ENCODE results near the gene CCDC127.

The CCDC127 gene

DNA sequence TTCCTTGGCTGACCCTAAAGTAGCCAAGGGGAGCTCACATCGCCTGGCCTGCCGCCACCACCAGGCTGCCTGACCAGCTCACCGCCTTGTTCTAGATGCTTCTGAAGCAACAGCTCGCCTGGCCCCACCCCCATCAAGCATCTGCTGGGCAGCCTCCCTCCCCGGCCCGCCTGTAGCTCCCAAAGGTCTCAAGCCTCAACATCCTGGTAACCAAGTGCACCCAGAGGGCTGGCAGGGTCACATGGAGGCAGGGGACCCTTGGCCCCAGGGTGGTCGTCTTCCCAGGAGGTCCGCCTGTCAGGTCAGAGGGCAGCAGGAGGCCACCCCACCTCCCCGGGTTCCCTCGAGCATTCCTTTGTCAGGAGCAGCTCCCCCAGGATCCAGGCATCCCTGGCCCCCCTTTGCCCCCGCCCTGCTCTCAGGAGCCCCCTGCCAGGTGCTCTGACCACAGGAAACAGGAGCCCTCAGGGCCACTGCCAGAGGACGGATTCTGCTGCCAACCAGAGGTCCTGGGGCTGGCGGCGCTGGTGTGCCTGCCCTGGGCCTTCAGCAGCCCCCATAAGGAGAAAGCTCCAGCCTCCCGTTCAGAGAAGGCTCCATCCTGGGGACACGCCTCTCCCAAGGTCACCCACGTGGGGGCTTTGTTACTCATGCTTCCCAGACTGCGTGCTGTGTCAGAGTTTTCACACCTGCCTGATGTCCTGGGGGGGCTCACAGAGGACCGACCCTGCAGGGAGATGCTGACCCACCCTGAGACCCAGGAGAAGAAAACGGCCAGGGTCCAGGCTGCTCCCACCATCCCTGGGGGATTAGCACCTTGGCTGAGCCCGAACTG lies 30.1 kb downstream of the CCDC127 start:
- no peak for DNase-seq

- no peak for DNase-seq
Measured at GRCh38 chr5:187042-187431, 30.9 kb downstream of the CCDC127 start.

DNA sequence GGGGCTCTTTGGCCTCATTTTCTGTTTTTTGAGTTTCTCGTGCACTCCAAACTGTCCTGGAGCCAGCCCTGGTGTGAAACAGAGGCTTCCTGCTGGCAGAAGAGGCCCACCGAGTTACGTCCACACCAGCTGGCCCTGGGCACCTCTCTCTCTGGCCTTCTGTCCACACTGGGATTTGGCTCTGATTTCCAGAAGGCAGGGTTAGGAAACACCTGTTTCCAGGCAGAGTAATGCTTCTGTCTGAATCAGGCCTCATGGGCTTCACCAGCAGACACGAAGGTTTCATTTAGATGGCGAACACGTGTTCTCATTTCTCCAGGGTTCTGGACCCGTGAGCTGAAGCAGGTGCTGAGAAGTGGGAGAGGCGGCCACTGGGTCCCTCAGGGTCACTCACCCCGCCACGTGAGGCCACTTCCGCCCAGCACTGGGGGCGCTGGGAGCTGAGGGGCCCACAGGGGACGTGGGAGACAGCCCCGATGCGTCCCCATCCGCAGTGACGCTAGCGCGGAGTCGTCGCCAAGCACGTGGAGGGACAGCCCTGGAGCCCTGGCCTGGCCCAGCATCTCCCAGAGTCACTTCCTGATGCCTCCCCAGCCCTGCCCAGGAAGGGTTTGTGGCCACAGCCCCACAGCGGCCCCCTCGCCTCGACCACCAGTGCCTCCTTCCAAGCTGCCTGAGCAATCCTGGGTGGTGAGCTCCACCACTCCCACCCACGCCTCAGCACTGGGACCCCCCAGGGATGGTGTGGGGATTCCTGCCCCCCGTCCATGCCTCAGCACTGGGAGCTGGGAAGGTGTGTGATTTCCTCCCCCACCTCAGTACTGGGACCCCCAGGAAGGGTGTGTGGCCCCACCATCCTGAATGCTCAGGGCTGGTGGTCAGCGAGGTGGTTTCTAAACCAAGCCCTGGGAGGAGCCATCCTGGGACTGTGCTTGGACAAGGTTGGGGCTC lies 31.6 kb downstream of the CCDC127 start:
- no peak for DNase-seq

- no peak for DNase-seq
Measured at GRCh38 chr5:185095-186070, 32.6 kb downstream of the CCDC127 start.

GRCh38 chr5:184471-184870 lies 33.5 kb downstream of the CCDC127 start:
- no peak for DNase-seq

GRCh38 chr5:182126-182525 lies 35.8 kb downstream of the CCDC127 start:
- no peak for DNase-seq

DNA sequence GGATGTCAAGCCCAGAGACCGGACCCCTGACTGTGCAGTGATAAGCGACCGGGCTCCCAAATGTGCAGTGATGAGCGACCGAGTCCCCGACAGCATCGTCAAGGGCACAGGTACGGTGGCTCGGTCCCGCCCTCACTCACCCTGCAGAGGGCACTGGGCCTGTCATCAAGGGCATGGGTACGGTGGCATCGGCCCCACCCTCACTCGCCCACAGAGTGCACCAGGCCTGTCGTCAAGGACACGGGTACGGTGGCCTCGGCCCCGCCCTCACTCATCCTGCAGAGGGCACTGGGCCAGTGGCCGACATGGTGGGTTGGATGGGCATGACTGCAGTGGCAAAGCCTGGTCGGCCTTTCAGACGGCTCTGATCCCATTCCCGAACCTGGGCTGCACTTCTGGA lies 36.4 kb downstream of the CCDC127 start:
- no peak for DNase-seq

- DNase-seq: no peak
Measured at GRCh38 chr5:181160-181559, 36.8 kb downstream of the CCDC127 start.

DNA sequence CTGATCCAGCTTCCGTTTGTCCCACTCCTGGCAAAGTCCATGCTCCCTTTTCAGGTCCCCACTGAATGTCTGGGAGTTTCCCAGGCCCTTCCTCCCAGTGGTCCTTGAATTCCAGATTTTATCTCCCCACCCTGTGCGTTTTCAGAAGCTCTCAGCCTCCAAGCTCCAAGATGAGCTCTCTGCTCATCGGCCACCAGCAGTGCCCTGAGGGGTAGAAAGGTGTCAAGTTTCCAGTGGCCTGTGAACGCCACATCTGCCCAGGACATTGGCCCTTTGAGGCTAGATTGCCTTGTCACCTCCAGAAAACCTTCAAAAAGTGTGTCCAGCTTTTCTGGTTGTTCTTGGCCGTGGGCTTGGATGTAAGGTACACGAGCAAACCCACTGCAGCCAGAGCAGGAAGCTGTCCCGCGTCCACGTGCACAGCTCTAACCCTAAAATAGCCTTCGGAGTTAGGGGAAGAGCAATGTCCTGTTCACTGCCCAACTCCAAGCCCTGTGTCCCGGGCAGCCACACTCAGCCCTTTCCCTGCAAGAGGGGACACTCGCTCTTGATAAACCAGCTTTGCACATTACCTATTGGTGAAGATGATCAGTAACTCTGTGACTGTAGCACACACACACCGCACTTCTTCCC lies 37.6 kb downstream of the CCDC127 start:
- DNase-seq: no peak

GRCh38 chr5:179401-179800 lies 38.6 kb downstream of the CCDC127 start:
- no peak for DNase-seq

DNA sequence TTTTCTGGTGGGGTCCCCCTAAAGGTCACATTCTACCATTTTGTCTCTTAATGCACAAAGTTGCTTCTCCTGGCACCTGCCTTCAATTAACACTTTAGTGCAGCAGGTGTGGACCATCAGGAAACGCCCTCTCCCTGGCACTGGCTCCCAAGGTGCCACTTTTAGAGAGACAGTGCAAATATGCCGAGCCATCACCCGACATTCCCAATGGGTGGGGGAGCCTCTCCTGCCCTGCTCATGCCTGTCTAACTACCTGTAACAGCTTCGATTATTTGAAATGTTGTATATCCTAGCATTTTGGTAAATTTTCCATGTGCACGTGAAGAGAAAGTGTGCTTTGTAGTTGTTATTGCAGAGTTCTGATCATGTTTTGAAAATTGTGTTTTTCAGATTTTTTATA lies 39.8 kb downstream of the CCDC127 start:
- DNase-seq: no peak

- no peak for DNase-seq
Measured at GRCh38 chr5:176296-176823, 41.6 kb downstream of the CCDC127 start.

DNA sequence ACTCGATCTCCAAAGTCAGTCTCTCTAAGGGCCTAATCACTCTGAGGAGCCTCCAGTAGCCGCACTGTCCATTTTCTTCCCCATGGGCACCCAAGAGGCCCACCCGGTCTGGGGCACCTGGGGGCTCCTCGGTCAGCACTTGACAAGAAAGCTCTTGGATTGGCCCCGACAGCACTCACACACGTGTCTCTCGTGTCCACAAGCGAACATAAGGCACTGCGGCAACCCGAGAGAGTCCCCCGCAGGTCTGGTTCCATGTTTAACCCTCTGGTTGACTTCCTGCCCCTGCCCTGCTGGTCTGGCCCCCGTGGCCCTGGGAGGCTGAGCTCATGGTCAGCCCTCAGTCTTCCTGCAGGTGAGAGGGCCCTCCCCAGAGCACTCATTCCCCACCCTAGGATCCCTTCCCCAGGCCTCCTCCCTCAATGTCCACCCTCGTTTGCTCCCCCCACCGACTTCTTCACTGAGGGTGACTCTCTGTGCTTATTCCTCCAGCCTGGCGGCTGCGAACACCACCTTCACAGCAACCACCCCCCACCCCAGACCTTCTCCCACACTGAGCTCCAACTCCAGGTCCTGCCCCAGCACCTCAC lies 43.0 kb downstream of the CCDC127 start:
- no peak for DNase-seq

GRCh38 chr5:174291-174600 lies 43.7 kb downstream of the CCDC127 start:
- DNase-seq: no peak

- no peak for DNase-seq
Measured at GRCh38 chr5:173392-174290, 44.3 kb downstream of the CCDC127 start.

DNA sequence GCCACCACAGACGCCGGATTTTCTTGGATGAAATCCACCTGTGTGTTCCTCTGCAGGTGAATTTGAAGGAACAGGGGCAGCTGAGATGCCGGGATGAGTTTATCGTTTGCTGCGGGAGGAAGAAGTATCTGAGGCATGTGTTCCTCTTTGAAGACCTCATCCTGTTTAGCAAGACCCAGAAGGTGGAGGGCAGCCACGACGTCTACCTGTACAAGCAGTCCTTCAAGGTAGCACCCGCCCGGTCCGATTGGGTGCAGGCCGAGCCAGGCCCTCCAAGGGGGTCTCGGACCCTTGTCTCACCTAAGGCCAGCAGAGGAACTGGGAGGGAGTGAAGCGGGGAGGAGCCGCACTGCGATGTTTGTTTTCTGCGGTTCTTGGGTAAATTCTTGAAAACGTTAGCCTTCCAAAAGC lies 45.1 kb downstream of the CCDC127 start:
- no peak for DNase-seq

- no peak for DNase-seq
Measured at GRCh38 chr5:172421-172820, 45.5 kb downstream of the CCDC127 start.

GRCh38 chr5:171801-172331 lies 46.1 kb downstream of the CCDC127 start:
- DNase-seq: no peak

DNA sequence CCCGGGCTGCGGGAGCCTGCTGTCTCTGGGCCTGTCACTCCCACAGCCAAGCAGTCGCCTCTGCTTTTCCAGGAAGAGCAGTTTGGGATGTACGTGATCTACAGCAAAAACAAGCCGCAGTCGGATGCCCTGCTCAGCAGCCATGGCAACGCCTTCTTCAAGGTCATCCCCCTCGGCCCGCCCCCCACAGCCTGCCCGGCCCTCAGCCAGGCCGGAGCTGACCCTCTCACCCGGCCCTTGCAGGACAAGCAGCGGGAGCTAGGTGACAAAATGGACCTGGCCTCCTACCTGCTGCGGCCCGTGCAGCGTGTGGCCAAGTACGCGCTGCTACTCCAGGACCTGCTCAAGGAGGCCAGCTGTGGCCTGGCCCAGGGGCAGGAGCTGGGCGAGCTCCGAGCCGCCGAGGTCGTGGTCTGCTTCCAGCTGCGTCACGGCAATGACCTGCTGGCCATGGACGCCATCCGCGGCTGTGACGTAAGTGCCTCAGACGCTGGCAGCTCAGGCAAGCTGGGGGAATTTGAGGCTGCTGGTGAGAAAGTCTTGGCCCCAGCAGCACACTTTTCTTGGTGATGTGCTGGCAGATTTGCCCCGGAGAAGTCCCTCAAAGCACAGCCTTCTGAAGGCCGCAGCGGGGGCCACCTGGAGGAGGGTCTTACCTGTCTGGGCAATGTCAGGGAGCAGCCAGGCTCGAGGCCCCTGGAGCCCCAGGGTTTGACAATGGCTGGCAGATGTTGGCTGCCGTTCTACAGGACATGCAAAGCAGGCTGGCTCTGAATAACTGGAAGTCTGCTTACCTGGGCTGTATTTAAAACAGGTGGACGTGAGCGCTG lies 46.8 kb downstream of the CCDC127 start:
- DNase-seq: no peak

DNA sequence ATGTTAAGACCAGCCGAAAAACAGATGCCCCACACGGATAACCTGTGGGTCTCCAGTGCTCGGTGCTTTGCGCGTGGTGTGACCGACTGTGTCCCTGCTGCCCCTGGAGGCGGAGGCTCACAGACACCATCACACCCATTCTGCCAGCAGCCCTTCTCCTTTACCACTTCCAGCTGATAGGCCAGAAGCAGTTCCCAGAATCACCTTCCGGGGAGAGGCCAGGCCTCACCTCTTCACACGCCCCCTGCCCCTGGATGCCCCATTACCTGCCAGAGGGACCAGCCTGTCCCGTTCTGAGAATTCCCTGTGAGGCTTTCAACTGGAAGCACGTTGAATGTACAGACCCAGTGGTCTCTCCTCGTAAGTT lies 48.2 kb downstream of the CCDC127 start:
- no peak for DNase-seq
